ENCODE results near the gene XCR1. TPM values are rescaled to one million over a fixed set of nuclear protein-coding genes. Genes with fewer than 3 reads are reported as not detected.
A peak's percentile ranks its signal among the peaks of the same experiment; 100 is the strongest.

The XCR1 gene
- polyA plus RNA-seq, 1 experiment, result not detected

- ChIA-PET CTCF (interaction anchor here (1.1 to 1.9 kb wide), 6 partner anchors 12 to 104 kb away, joined by 3 to 4 read pairs (median 4); no protein-coding TSS in a partner anchor), POLR2A (no interaction called here)
- no peak overlapping the region for H3K4me3 ChIP-seq (ENCODE audit: low read depth, low read length)
- H3K36me3 ChIP-seq (ENCODE audit: control insufficient read depth, insufficient read depth, low read length), result peaks cover 15% of the 10 kb centered on the region
- no peak for TF ChIP-seq CTCF (IDR thresholded peaks at IDR 0.05; ENCODE audit: insufficient read depth, low read depth, low read length)
- peak; percentile 75 for DNase-seq (ENCODE audit: low read depth)
- no peaks in the 10 kb centered on the region for H3K27me3 ChIP-seq (ENCODE audit: control insufficient read depth, insufficient read depth, low read length)
Measured at GRCh38 chr3:45972534-45973402, 54.5 kb downstream of the XCR1 start.

- ChIA-PET POLR2A (no interaction called here), CTCF (interaction anchor here (1.2 to 1.7 kb wide), 2 partner anchors 17 to 31 kb away, joined by 3 to 4 read pairs; no protein-coding TSS in a partner anchor)
- no peak for DNase-seq (ENCODE audit: low read depth)
- no peak for TF ChIP-seq CTCF (IDR thresholded peaks at IDR 0.05; ENCODE audit: insufficient read depth, low read depth, low read length)
- H3K4me3 ChIP-seq (ENCODE audit: low read depth, low read length), result no peak overlapping the region
- peaks cover 36% of the 10 kb centered on the region for H3K36me3 ChIP-seq (ENCODE audit: control insufficient read depth, insufficient read depth, low read length)
- H3K27me3 ChIP-seq (ENCODE audit: control insufficient read depth, insufficient read depth, low read length), result no peaks in the 10 kb centered on the region
Measured at GRCh38 chr3:45969953-45970352, 57.3 kb downstream of the XCR1 start.

DNA sequence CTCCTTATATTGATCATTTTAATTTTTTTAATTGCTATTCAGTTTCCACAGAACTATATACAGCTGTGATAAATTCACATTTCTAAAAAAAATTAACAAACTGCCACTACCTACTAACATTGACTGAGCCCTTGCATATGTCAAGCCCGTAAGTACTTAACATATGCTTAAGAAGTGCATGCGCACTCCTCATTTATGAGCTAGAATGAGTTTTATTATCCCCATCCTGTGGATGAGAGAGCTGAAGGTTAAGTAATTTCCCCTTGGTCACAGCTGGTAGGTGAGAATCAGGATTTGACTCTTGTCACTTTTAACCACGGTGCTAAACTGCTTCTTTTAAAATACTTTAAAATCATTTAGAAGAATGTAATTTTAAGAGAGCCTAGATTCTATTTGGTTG lies 58.2 kb downstream of the XCR1 start:
- ChIA-PET POLR2A (no interaction called here), CTCF (interaction anchor here (0.6 to 2.6 kb wide), 7 partner anchors 11 to 115 kb away, joined by 3 to 8 read pairs (median 4); no protein-coding TSS in a partner anchor)

GRCh38 chr3:45968706-45969105 lies 58.6 kb downstream of the XCR1 start:
- no peak overlapping the region for H3K4me3 ChIP-seq (ENCODE audit: low read depth, low read length)
- no peak for DNase-seq (ENCODE audit: low read depth)
- ChIA-PET POLR2A (no interaction called here), CTCF (interaction anchor here (0.5 to 2.6 kb wide), 9 partner anchors 11 to 272 kb away, joined by 3 to 8 read pairs (median 4); no protein-coding TSS in a partner anchor)
- H3K27me3 ChIP-seq (ENCODE audit: control insufficient read depth, insufficient read depth, low read length), result no peaks in the 10 kb centered on the region
- TF ChIP-seq CTCF (IDR thresholded peaks at IDR 0.05; ENCODE audit: insufficient read depth, low read depth, low read length), result no peak
- peaks cover 43% of the 10 kb centered on the region for H3K36me3 ChIP-seq (ENCODE audit: control insufficient read depth, insufficient read depth, low read length)

More for the DNA sequence above, 58.2 kb downstream of the XCR1 start:
- no peak for DNase-seq (ENCODE audit: low read depth)
- no peak for TF ChIP-seq CTCF (IDR thresholded peaks at IDR 0.05; ENCODE audit: insufficient read depth, low read depth, low read length)
- Histone ChIP-seq H3K27me3 (ENCODE audit: control insufficient read depth, insufficient read depth, low read length) (no peaks in the 10 kb centered on the region), H3K4me3 (ENCODE audit: low read depth, low read length) (no peak overlapping the region), H3K36me3 (ENCODE audit: control insufficient read depth, insufficient read depth, low read length) (peaks cover 41% of the 10 kb centered on the region)

GRCh38 chr3:45968149-45968548 lies 59.1 kb downstream of the XCR1 start:
- Histone ChIP-seq H3K36me3 (ENCODE audit: control insufficient read depth, insufficient read depth, low read length) (peaks cover 44% of the 10 kb centered on the region), H3K27me3 (ENCODE audit: control insufficient read depth, insufficient read depth, low read length) (no peaks in the 10 kb centered on the region), H3K4me3 (ENCODE audit: low read depth, low read length) (no peak overlapping the region)
- ChIA-PET POLR2A (no interaction called here), CTCF (interaction anchor here (0.5 to 2.6 kb wide), 7 partner anchors 11 to 271 kb away, joined by 3 to 8 read pairs (median 4); no protein-coding TSS in a partner anchor)
- DNase-seq (ENCODE audit: low read depth), result no peak
- no peak for TF ChIP-seq CTCF (IDR thresholded peaks at IDR 0.05; ENCODE audit: insufficient read depth, low read depth, low read length)

Measured in BJ (cell line).